ENCODE data around the gene DPEP1. TPM values are rescaled to one million over a fixed set of nuclear protein-coding genes. Genes with fewer than 3 reads are reported as not detected.

DPEP1 gene
- total RNA-seq, 1 donor from 2014 or later = 13.4 TPM

DNA sequence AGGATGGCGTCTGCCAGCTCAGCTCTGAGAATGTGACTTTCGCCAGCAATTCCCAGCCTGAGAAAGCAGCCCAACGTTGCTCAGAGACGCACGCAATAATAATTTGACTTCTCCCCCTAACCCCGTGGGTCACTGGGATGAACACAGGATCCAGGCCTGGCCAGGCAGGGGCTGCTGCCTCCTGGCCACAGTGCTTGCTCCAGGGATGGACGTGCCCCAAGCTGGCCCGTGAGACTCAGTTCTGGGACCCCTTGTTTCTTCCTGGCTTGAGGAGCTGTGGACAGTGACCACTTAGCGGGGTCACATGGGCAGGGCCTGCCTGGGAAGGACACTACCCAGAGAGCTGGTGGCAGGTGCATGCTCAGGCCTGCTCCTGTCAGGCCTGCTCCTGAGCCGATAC, 13.5 kb upstream of the DPEP1 start:
- H3K9me3 Mint-ChIP-seq = no peaks in the 10 kb centered on the region
- DNase-seq (ENCODE audit: extremely low spot score, unreplicated experiment) = no peak
- no peak overlapping the region for H3K4me3 Mint-ChIP-seq
- no peaks in the 10 kb centered on the region for H3K36me3 Mint-ChIP-seq
- H3K27me3 Mint-ChIP-seq = peaks cover 4% of the 10 kb centered on the region
- no peak overlapping the region for H3K27ac Mint-ChIP-seq
- peaks cover 5% of the 10 kb centered on the region for H3K4me1 Mint-ChIP-seq (ENCODE audit: unreplicated experiment)
- TF ChIP-seq, protein P1, sequence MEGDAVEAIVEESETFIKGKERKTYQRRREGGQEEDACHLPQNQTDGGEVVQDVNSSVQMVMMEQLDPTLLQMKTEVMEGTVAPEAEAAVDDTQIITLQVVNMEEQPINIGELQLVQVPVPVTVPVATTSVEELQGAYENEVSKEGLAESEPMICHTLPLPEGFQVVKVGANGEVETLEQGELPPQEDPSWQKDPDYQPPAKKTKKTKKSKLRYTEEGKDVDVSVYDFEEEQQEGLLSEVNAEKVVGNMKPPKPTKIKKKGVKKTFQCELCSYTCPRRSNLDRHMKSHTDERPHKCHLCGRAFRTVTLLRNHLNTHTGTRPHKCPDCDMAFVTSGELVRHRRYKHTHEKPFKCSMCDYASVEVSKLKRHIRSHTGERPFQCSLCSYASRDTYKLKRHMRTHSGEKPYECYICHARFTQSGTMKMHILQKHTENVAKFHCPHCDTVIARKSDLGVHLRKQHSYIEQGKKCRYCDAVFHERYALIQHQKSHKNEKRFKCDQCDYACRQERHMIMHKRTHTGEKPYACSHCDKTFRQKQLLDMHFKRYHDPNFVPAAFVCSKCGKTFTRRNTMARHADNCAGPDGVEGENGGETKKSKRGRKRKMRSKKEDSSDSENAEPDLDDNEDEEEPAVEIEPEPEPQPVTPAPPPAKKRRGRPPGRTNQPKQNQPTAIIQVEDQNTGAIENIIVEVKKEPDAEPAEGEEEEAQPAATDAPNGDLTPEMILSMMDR (conservative IDR thresholded peaks at IDR 0.05) = no peak

DNA sequence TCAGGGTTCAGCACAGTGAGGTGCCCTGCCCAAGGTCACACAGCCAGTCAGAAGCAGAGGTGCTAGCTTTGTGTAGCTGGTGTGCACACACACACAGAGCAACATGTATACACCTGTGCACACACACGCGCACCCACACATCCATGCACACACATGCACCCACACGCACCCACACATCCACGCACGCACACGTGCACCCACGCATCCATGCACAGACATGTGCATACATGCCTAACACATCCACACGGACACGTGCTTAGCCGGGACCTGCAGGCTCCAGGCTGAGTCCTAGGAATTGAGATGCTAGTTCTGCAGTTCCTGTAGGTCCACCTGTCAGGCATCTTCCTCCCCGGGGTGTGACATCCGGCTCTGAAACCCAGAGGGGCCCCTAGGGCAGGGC, 13.0 kb upstream of the DPEP1 start:
- no peaks in the 10 kb centered on the region for H3K36me3 Mint-ChIP-seq
- peaks cover 4% of the 10 kb centered on the region for H3K27me3 Mint-ChIP-seq
- no peak for DNase-seq (ENCODE audit: extremely low spot score, unreplicated experiment)
- H3K4me3 Mint-ChIP-seq = no peak overlapping the region
- H3K9me3 Mint-ChIP-seq = no peaks in the 10 kb centered on the region
- H3K4me1 Mint-ChIP-seq (ENCODE audit: unreplicated experiment) = peaks cover 5% of the 10 kb centered on the region
- H3K27ac Mint-ChIP-seq = no peak overlapping the region
- TF ChIP-seq, protein P1 (conservative IDR thresholded peaks at IDR 0.05) = no peak

DNA sequence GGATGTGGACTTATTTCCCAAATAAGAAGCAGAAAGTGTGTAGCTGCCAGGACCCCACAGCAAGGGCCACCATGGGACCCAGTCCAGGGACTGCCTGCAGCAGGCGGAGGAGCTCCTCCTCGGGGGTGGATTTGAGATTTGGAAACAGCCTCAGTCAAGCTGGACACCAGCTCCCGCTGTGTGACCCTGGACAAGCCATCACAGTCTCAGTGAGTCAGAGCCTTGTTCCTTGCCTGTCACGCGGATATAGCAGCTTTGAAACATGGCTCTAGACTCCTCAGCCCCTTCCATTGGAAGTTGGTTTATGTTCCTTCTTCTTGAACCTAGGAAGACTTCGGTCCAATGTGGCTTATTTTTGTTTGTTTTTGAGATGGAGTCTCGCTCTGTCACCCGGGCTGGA, 12.5 kb upstream of the DPEP1 start:
- no peak overlapping the region for H3K27ac Mint-ChIP-seq

DNA sequence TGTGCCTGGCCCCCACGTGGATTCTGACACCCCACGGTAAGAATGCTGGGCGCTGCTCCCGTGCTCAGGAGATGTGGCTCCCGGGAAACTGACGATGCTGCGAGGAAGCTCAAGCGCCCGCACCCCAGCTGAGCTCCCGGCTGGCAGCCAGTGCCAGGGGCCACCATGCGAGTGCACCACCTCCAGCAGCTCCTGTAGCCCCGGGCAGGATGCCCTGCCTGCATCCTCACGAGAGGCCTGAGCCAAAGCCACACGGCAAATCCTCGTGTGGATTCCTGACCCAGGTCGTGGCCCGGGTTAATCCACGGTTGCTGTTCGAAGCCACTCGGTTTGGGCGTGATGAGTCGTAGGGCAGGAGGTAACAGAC, 11.6 kb upstream of the DPEP1 start:
- no peak overlapping the region for H3K27ac Mint-ChIP-seq
- peaks cover 5% of the 10 kb centered on the region for H3K4me1 Mint-ChIP-seq (ENCODE audit: unreplicated experiment)
- no peak for DNase-seq (ENCODE audit: extremely low spot score, unreplicated experiment)

More for the DNA sequence above, 12.5 kb upstream of the DPEP1 start:
- Mint-ChIP-seq H3K4me1 (ENCODE audit: unreplicated experiment) (peaks cover 5% of the 10 kb centered on the region), H3K9me3 (no peaks in the 10 kb centered on the region), H3K4me3 (no peak overlapping the region), H3K27me3 (peaks cover 4% of the 10 kb centered on the region), H3K36me3 (no peaks in the 10 kb centered on the region)
- TF ChIP-seq, protein P1 (conservative IDR thresholded peaks at IDR 0.05) = no peak
- DNase-seq (ENCODE audit: extremely low spot score, unreplicated experiment) = no peak

DNA sequence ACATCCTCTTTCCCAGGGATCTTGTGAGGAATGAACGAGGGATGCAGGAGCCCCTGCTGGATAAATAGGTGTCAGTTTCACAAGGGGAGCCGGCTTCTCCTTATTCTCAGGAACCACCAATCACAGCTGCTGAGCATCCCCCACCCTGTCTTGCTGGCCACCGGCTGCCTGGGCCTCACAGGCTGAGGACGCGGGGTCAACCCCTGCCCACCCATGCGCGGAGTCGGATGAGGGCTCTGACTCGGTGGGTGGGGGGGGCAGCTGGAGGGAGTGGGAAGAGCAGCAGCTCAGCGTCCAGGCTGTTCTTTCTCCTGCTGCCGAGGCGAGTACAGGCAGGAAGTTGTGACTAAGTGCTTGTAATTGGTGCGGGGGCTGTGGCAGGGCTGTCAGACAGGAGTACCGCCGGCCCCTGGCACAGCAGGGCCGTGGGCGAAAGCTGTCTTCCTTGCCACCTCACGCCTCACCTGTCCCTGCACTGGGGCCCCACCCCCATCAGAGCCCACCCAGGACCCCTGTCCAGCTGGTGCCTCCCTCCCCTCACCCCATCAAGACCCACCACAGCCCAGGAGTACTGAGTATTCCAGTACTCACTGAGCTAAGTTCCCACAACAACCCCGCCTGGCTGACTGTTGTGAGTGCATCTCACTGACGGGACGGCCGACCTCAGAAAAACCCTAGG, 11.0 kb upstream of the DPEP1 start:
- no peaks in the 10 kb centered on the region for H3K9me3 Mint-ChIP-seq
- peaks cover 4% of the 10 kb centered on the region for H3K27me3 Mint-ChIP-seq
- H3K4me3 Mint-ChIP-seq = peak overlapping the region; percentile 57
- peak overlapping the region; percentile 70 for H3K27ac Mint-ChIP-seq
- TF ChIP-seq, protein P1 (conservative IDR thresholded peaks at IDR 0.05) = no peak
- DNase-seq (ENCODE audit: extremely low spot score, unreplicated experiment) = peak; percentile 87
- H3K36me3 Mint-ChIP-seq = no peaks in the 10 kb centered on the region
- H3K4me1 Mint-ChIP-seq (ENCODE audit: unreplicated experiment) = peaks cover 5% of the 10 kb centered on the region

More for the DNA sequence above, 11.6 kb upstream of the DPEP1 start:
- no peak overlapping the region for H3K4me3 Mint-ChIP-seq
- H3K9me3 Mint-ChIP-seq = no peaks in the 10 kb centered on the region
- H3K36me3 Mint-ChIP-seq = no peaks in the 10 kb centered on the region
- H3K27me3 Mint-ChIP-seq = peaks cover 4% of the 10 kb centered on the region
- TF ChIP-seq, protein P1 (conservative IDR thresholded peaks at IDR 0.05) = no peak
